GM12878 (cell line): ENCODE results near the gene TNFRSF1A. TPM values are rescaled to one million over a fixed set of nuclear protein-coding genes. Genes with fewer than 3 reads are reported as not detected.
A peak's percentile ranks its signal among the peaks of the same experiment; 100 is the strongest.

Experiments
- ATAC-seq: fragments of 200-7000 bp; cut with Tn5 transposase; 3 replicates; pipeline ENCODE4 v1.9.1; 2020; ENCODE audit warnings: mild to moderate bottlenecking, moderate library complexity
- BruUV-seq: library from RNA; stranded (reverse); fragments of 400-500 nt; replicated peaks from 2 replicates; lab custom pipeline; 2021; lab: Mats Ljungman, UMichigan
- CTCF ChIA-PET: fragments of 300-600 bp; sonication (Branson Sonifier 250); formaldehyde crosslinking; extraction: SDS; loops from one replicate; lab custom pipeline; 2021; ENCODE audit warnings: inconsistent platforms; lab: Yijun Ruan, JAX
- POLR2A ChIA-PET: fragments of 350-600 bp; formaldehyde crosslinking; extraction: SDS; loops from one replicate; lab custom pipeline; 2021; ENCODE audit warnings: inconsistent platforms; lab: Charles Lee
- RAD21 ChIA-PET: fragments of 300-600 bp; sonication (Branson Sonifier 250); formaldehyde crosslinking; loops from one replicate; lab custom pipeline; 2023; ENCODE audit warnings: antibody characterized with exemption; ENCODE audit not compliant: unreplicated experiment; lab: Charles Lee
- SMC1A ChIA-PET: fragments of 300-600 bp; sonication (Branson Sonifier 250); formaldehyde crosslinking; loops from one replicate; lab custom pipeline; 2023; ENCODE audit not compliant: unreplicated experiment, uncharacterized antibody; lab: Charles Lee
- DNase-seq: peaks from one replicate; pipeline ENCODE4 v3.0.0-alpha.2; 2011; ENCODE audit warnings: low read depth, low spot score
- FAIRE-seq: peaks from 3 replicates; lab custom pipeline; 2011; peaks lifted over from hg19 to GRCh38; lab: Jason Lieb, UNC
- H2AFZ ChIP-seq: 2 replicates; pipeline ENCODE4 v1.6.0; 2011; ENCODE audit warnings: low read depth, low read length, control low read depth; ENCODE audit not compliant: control insufficient read depth
- H3K27ac ChIP-seq: 2 replicates; pipeline ENCODE4 v1.5.1; 2011; ENCODE audit warnings: control low read depth; ENCODE audit not compliant: control insufficient read depth, insufficient read depth
- H3K27me3 ChIP-seq, 2 experiments: replicated peaks in 1 of 2; 2 replicates each; pipeline versions ENCODE4 v1.6.0 to v1.6.1; 2011; ENCODE audit warnings: low read length in 1 of 2; ENCODE audit not compliant: control insufficient read depth in 2 of 2, insufficient read depth in 2 of 2
- H3K36me3 ChIP-seq, 2 experiments: 2 replicates each; pipeline ENCODE4 v1.5.1; 2011; ENCODE audit warnings: low read length in 1 of 2; ENCODE audit not compliant: control insufficient read depth in 2 of 2, insufficient read depth in 2 of 2
- H3K4me1 ChIP-seq: 2 replicates; pipeline ENCODE4 v1.6.1; 2011; ENCODE audit warnings: mild to moderate bottlenecking, low read length, moderate library complexity, mixed read lengths; ENCODE audit not compliant: control insufficient read depth, insufficient read depth
- H3K4me2 ChIP-seq: 2 replicates; pipeline ENCODE4 v1.6.0; 2011; ENCODE audit warnings: control low read depth; ENCODE audit not compliant: control insufficient read depth, insufficient read depth
- H3K4me3 ChIP-seq: fragments of 200-600 bp; sonication (generic); 2 replicates; pipeline ENCODE4 v1.5.1; 2016
- H3K79me2 ChIP-seq: 2 replicates; pipeline ENCODE4 v1.6.0; 2011; ENCODE audit warnings: low read length; ENCODE audit not compliant: control insufficient read depth, insufficient read depth
- H3K9ac ChIP-seq: 2 replicates; pipeline ENCODE4 v1.8.0; 2011; ENCODE audit warnings: low read length, control low read depth, mixed read lengths; ENCODE audit not compliant: control insufficient read depth, insufficient read depth
- H3K9me3 ChIP-seq: replicated peaks from 3 replicates; pipeline ENCODE4 v1.5.1; 2011; ENCODE audit warnings: mild to moderate bottlenecking, low read length; ENCODE audit not compliant: control insufficient read depth, insufficient read depth
- H4K20me1 ChIP-seq: 2 replicates; pipeline ENCODE4 v1.6.0; 2011; ENCODE audit not compliant: control insufficient read depth, insufficient read depth
- NR2F1 ChIP-seq: fragments of 450-650 bp; conservative IDR thresholded peaks from 2 replicates; pipeline ENCODE4 v1.6.1; 2017; ENCODE audit warnings: mild to moderate bottlenecking
- PAX5 ChIP-seq: IDR thresholded peaks from 2 replicates; pipeline ENCODE4 v1.6.1; 2011; ENCODE audit warnings: low read depth, low read length, borderline replicate concordance
- SMAD1 ChIP-seq: fragments of 450-650 bp; IDR thresholded peaks from 2 replicates; pipeline ENCODE4 v1.6.1; 2018; ENCODE audit warnings: mild to moderate bottlenecking, low read depth; ENCODE audit not compliant: partially characterized antibody
- ZNF622 ChIP-seq: fragments of 450-650 bp; IDR thresholded peaks from 2 replicates; pipeline ENCODE4 v1.6.1; 2017; ENCODE audit warnings: mild to moderate bottlenecking, inconsistent platforms
- WGBS: methylation state at CpG from one replicate; pipeline ENCODE4 v1.1.6; 2016; ENCODE audit warnings: low lambda C conversion rate; ENCODE audit not compliant: insufficient replicate concordance, insufficient coverage; ENCODE audit errors: missing lambda C conversion rate; 5-methylcytosine and 5-hydroxymethylcytosine counted together
- in situ Hi-C: fragments of 300-500 bp; cut with MboI; formaldehyde crosslinking; loops from 9 replicates; pipeline ENCODE4 v1.14.3; 2018; ENCODE audit warnings: mixed read lengths
- intact Hi-C: fragments of 100-400 bp; cut with micrococcal nuclease; formaldehyde crosslinking; loops from one replicate; pipeline ENCODE4 v1.14.2; 2022; ENCODE audit not compliant: unreplicated experiment
- polyA plus RNA-seq, 11 experiments: library from polyadenylated mRNA; depleted of rRNA in 4 of 11; unstranded in 6 of 11; stranded (reverse) in 5 of 11; fragments of >200 nt; fragmentation: Nextera tagmentation in 4 of 11; fragmentation: Illumina TruSeq in 1 of 11; extraction: Ambion mirVana in 4 of 11; extraction: Trizol in 1 of 11; gene quantifications; 1 replicate in 1 of 11; 2 replicates in 10 of 11; pipeline versions ENCODE4 v1.2.1 to v1.2.3, GENCODE V29; 2011 to 2016; ENCODE audit warnings: inconsistent platforms in 2 of 11, missing spikeins in 2 of 11, low read depth in 1 of 11
- total RNA-seq, 4 experiments: library from RNA; depleted of rRNA in 3 of 4; stranded (reverse); fragments of >200 nt in 3 of 4; fragmentation: Illumina TruSeq in 1 of 4; extraction: Trizol in 1 of 4; gene quantifications; 2 replicates each; pipeline versions ENCODE4 v1.2.1 to v1.2.3, GENCODE V29; 2013 to 2021
- TF ChIP-seq, protein P1 (sequence below): fragments of 450-650 bp; IDR thresholded peaks from 2 replicates; pipeline ENCODE4 v1.6.1; 2017; ENCODE audit warnings: low read depth, mild to moderate bottlenecking, moderate library complexity

TNFRSF1A gene
- total and polyA plus RNA-seq, 10 of the 15 experiments (the other 5 are each of a cell fraction or from before 2014, with no cell fraction given): 0.24 to 16.5 (median 13.0) TPM

GRCh38 chr12:6364044-6364374, 22.1 kb upstream of the TNFRSF1A start (continued):
- no peak for TF ChIP-seq SMAD1
- TF ChIP-seq ZNF622: no peak
- TF ChIP-seq, protein P1, sequence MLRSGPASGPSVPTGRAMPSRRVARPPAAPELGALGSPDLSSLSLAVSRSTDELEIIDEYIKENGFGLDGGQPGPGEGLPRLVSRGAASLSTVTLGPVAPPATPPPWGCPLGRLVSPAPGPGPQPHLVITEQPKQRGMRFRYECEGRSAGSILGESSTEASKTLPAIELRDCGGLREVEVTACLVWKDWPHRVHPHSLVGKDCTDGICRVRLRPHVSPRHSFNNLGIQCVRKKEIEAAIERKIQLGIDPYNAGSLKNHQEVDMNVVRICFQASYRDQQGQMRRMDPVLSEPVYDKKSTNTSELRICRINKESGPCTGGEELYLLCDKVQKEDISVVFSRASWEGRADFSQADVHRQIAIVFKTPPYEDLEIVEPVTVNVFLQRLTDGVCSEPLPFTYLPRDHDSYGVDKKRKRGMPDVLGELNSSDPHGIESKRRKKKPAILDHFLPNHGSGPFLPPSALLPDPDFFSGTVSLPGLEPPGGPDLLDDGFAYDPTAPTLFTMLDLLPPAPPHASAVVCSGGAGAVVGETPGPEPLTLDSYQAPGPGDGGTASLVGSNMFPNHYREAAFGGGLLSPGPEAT: no peak

- H3K27ac ChIP-seq: no peak overlapping the region
- peak overlapping the region; percentile 83 for H3K4me2 ChIP-seq
- H4K20me1 ChIP-seq: no peaks in the 10 kb centered on the region
- POLR2A ChIA-PET: no interaction called here
- intact Hi-C loops: no loop called here
- no peaks in the 10 kb centered on the region for H3K79me2 ChIP-seq
- H3K36me3 ChIP-seq: no peaks in the 10 kb centered on the region
- peak overlapping the region; percentile 63; the same call in 1 of the 2 replicates for H3K4me3 ChIP-seq
- no peaks in the 10 kb centered on the region for H3K27me3 ChIP-seq
- no peak for DNase-seq
- TF ChIP-seq NR2F1 (0 out of 2 replicates have a peak, but pooled peaks have one; percentile 11), PAX5 (no peak)
- H3K9ac ChIP-seq: peak overlapping the region; percentile 24; the same call in 1 of the 2 replicates
- peaks cover 10% of the 10 kb centered on the region for H3K4me1 ChIP-seq
- no peak for FAIRE-seq
- RAD21 ChIA-PET: interaction anchor here (1.3 kb wide), 1 partner anchor 28 kb away, joined by 3 read pairs; no protein-coding TSS in a partner anchor
- SMC1A ChIA-PET: no interaction called here
- in situ Hi-C loops: no loop called here
- CTCF ChIA-PET: interaction anchor here (0.5 to 0.9 kb wide), 4 partner anchors 27 to 212 kb away, joined by 3 to 4 read pairs (median 3); no protein-coding TSS in a partner anchor
- 12% methylated on average over 42 of the region's 59 CpGs for WGBS
- no peaks in the 10 kb centered on the region for H3K9me3 ChIP-seq
- peak overlapping the region; percentile 76 for H2AFZ ChIP-seq
- peak; percentile 75 for ATAC-seq
- no TSS peak for BruUV-seq
Measured at GRCh38 chr12:6363330-6364043, 21.6 kb upstream of the TNFRSF1A start.
